CD14-positive monocyte (primary cell): ENCODE results near the gene GGT5. TPM values are rescaled to one million over a fixed set of nuclear protein-coding genes. Genes with fewer than 3 reads are reported as not detected.

Experiments used
- DNase-seq, 3 donors: peaks; one replicate each; pipeline ENCODE4 v3.0.0-alpha.2; 2011 to 2022
- H2AFZ ChIP-seq: 2 replicates; pipeline ENCODE4 v1.6.0; 2012; ENCODE audit warnings: mild to moderate bottlenecking, low read depth, low read length, inconsistent platforms; ENCODE audit not compliant: insufficient read depth, poor library complexity, severe bottlenecking
- H3K27ac ChIP-seq, 2 donors: 1 replicate in 1 of 2; 2 replicates in 1 of 2; pipeline ENCODE4 v1.5.1; 2012 to 2013; ENCODE audit warnings: low read length in 2 of 2, control low read depth in 1 of 2, inconsistent platforms in 1 of 2, low read depth in 1 of 2, mild to moderate bottlenecking in 1 of 2
- H3K27me3 ChIP-seq, 2 donors: one replicate each; pipeline versions ENCODE4 v1.6.0 to v1.6.1; 2011 to 2013; ENCODE audit warnings: low read length in 2 of 2; ENCODE audit not compliant: control insufficient read depth in 2 of 2, insufficient read depth in 2 of 2
- H3K36me3 ChIP-seq, 2 donors: replicated peaks in 1 of 2; 1 replicate in 1 of 2; 2 replicates in 1 of 2; pipeline versions ENCODE4 v1.5.1 to v1.6.1; 2012 to 2013; ENCODE audit warnings: low read length in 2 of 2, control low read depth in 1 of 2, inconsistent platforms in 1 of 2, mild to moderate bottlenecking in 1 of 2; ENCODE audit not compliant: insufficient read depth in 2 of 2, control insufficient read depth in 1 of 2
- H3K4me1 ChIP-seq, 2 donors: 1 replicate in 1 of 2; 2 replicates in 1 of 2; pipeline versions ENCODE4 v1.5.1 to v1.6.1; 2012 to 2013; ENCODE audit warnings: low read length in 2 of 2, control low read depth in 1 of 2, inconsistent platforms in 1 of 2, mild to moderate bottlenecking in 1 of 2, moderate library complexity in 1 of 2; ENCODE audit not compliant: insufficient read depth in 2 of 2, control insufficient read depth in 1 of 2
- H3K4me2 ChIP-seq: replicated peaks from 2 replicates; pipeline ENCODE3; 2012; ENCODE audit warnings: low read length, moderate library complexity, mild to moderate bottlenecking; ENCODE audit not compliant: poor library complexity, severe bottlenecking; ENCODE audit errors: extremely low read depth
- H3K4me3 ChIP-seq, 3 experiments: fragments of 200-600 bp in 1 of 3; sonication (generic) in 1 of 3; replicated peaks in 1 of 3; 1 replicate in 2 of 3; 2 replicates in 1 of 3; pipeline ENCODE4 v1.5.1; 2011 to 2013; ENCODE audit warnings: low read length in 3 of 3, mild to moderate bottlenecking in 3 of 3, control low read depth in 2 of 3, low read depth in 2 of 3, inconsistent platforms in 1 of 3, moderate library complexity in 1 of 3
- H3K79me2 ChIP-seq: 2 replicates; pipeline ENCODE4 v1.6.0; 2012; ENCODE audit warnings: mild to moderate bottlenecking, control low read depth, inconsistent platforms, low read length, moderate library complexity; ENCODE audit not compliant: insufficient read depth
- H3K9ac ChIP-seq: 2 replicates; pipeline ENCODE4 v1.6.0; 2017; ENCODE audit warnings: low read length, mild to moderate bottlenecking; ENCODE audit not compliant: insufficient read depth, poor library complexity, severe bottlenecking
- H3K9me3 ChIP-seq, 2 donors: replicated peaks in 1 of 2; 1 replicate in 1 of 2; 2 replicates in 1 of 2; pipeline versions ENCODE4 v1.5.1 to v1.6.1; 2012 to 2013; ENCODE audit warnings: low read length in 2 of 2, control low read depth in 1 of 2; ENCODE audit not compliant: control insufficient read depth in 1 of 2, insufficient read depth in 1 of 2
- H4K20me1 ChIP-seq: 2 replicates; pipeline ENCODE4 v1.6.0; 2012; ENCODE audit warnings: mild to moderate bottlenecking, low read length, control low read depth, moderate library complexity; ENCODE audit not compliant: insufficient read depth
- H3K27ac Mint-ChIP-seq, 7 donors: one replicate each; pipeline ENCODE4 v1.8.0; 2020; ENCODE audit warnings: mild to moderate bottlenecking in 7 of 7, mixed read lengths in 7 of 7, moderate library complexity in 6 of 7, inconsistent platforms in 2 of 7
- H3K27me3 Mint-ChIP-seq, 3 donors: one replicate each; pipeline ENCODE4 v1.8.0; 2021 to 2022; ENCODE audit warnings: low read depth in 3 of 3, mild to moderate bottlenecking in 3 of 3, mixed read lengths in 3 of 3, moderate library complexity in 3 of 3, inconsistent platforms in 1 of 3
- H3K36me3 Mint-ChIP-seq, 2 donors: one replicate each; pipeline ENCODE4 v1.8.0; 2020; ENCODE audit warnings: mixed read lengths in 2 of 2, inconsistent platforms in 1 of 2, mild to moderate bottlenecking in 1 of 2
- H3K4me1 Mint-ChIP-seq: one replicate; pipeline ENCODE4 v1.8.0; 2020; ENCODE audit warnings: mild to moderate bottlenecking, mixed read lengths
- H3K4me3 Mint-ChIP-seq, 2 donors: one replicate each; pipeline ENCODE4 v1.8.0; 2020; ENCODE audit warnings: mild to moderate bottlenecking in 2 of 2, mixed read lengths in 2 of 2, moderate library complexity in 1 of 2
- H3K9me3 Mint-ChIP-seq, 7 donors: one replicate each; pipeline ENCODE4 v1.8.0; 2020 to 2022; ENCODE audit warnings: mixed read lengths in 7 of 7, mild to moderate bottlenecking in 6 of 7, moderate library complexity in 6 of 7, inconsistent platforms in 2 of 7
- WGBS: methylation state at CpG from one replicate; pipeline ENCODE4 v1.1.5; 2013; ENCODE audit warnings: missing lambda C conversion rate; ENCODE audit not compliant: insufficient coverage; 5-methylcytosine and 5-hydroxymethylcytosine counted together
- intact Hi-C, 2 donors: fragments of 100-400 bp; cut with micrococcal nuclease; formaldehyde crosslinking; loops; one replicate each; pipeline versions ENCODE4 v1.15.0 to v1.15.1; 2023
- polyA plus RNA-seq, 3 donors: library from polyadenylated mRNA; depleted of rRNA in 1 of 3; unstranded in 2 of 3; stranded (reverse) in 1 of 3; fragments of 300-500 nt in 2 of 3; fragments of >200 nt in 1 of 3; fragmentation: Illumina TruSeq in 2 of 3; gene quantifications; 1 replicate in 2 of 3; 2 replicates in 1 of 3; pipeline ENCODE4 v1.2.3, GENCODE V29; 2012 to 2021
- TF ChIP-seq, protein P1 (sequence below): fragments of 200-600 bp; IDR thresholded peaks from one replicate; pipeline ENCODE4 v1.8.0; 2022; ENCODE audit warnings: antibody characterized with exemption, mild to moderate bottlenecking

Gene GGT5
- polyA plus RNA-seq, 3 donors, result 0.26 to 0.41 TPM; not detected in 1

DNA sequence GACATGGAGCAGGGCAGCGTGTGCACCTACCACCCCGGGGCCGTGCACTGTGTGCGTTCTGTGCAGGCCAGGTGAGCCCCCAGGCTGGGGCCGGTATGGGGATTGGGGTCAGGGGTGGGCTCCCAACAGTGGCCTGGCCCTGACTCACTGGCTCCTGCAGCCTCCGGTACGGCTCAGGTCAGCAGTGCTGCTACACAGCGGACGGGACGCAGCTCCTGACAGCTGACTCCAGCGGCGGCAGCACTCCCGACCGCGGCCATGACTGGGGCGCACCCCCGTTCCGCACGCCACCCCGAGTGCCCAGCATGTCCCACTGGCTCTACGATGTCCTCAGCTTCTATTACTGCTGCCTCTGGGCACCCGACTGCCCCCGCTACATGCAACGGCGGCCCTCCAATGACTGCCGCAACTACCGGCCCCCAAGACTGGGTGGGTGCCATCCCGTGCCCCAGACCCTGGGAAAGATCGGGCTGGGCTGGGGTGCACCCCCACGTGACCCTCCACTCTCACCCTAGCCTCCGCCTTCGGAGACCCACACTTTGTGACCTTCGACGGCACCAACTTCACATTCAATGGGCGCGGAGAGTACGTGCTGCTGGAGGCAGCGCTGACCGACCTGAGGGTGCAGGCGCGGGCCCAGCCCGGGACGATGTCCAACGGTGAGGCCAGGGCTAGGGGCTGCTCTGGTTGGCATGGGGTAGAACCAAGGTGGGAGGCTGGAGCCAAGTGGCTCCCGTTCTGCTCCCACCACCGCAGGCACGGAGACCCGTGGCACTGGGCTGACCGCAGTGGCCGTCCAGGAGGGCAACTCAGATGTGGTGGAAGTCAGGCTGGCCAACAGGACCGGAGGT lies 59.2 kb downstream of the GGT5 start:
- Histone ChIP-seq H3K36me3 (no peaks in the 10 kb centered on the region), H3K27ac (no peak overlapping the region), H3K9ac (no peak overlapping the region), H3K4me1 (peaks cover 4 to 7% of the 10 kb centered on the region in 2 donors), H3K4me2 (no peak overlapping the region), H3K27me3 (no peaks in the 10 kb centered on the region), H3K9me3 (no peaks in the 10 kb centered on the region), H4K20me1 (no peaks in the 10 kb centered on the region), H3K4me3 (no peak overlapping the region), H2AFZ (no peak overlapping the region), H3K79me2 (no peaks in the 10 kb centered on the region)
- no peak overlapping the region for H3K27ac Mint-ChIP-seq
- H3K4me3 Mint-ChIP-seq, result no peak overlapping the region
- peaks cover 2% of the 10 kb centered on the region for H3K4me1 Mint-ChIP-seq
- no peak for DNase-seq
- 97% methylated on average over 49 of the region's 51 CpGs for WGBS
- no peaks in the 10 kb centered on the region for H3K36me3 Mint-ChIP-seq
- TF ChIP-seq, protein P1, sequence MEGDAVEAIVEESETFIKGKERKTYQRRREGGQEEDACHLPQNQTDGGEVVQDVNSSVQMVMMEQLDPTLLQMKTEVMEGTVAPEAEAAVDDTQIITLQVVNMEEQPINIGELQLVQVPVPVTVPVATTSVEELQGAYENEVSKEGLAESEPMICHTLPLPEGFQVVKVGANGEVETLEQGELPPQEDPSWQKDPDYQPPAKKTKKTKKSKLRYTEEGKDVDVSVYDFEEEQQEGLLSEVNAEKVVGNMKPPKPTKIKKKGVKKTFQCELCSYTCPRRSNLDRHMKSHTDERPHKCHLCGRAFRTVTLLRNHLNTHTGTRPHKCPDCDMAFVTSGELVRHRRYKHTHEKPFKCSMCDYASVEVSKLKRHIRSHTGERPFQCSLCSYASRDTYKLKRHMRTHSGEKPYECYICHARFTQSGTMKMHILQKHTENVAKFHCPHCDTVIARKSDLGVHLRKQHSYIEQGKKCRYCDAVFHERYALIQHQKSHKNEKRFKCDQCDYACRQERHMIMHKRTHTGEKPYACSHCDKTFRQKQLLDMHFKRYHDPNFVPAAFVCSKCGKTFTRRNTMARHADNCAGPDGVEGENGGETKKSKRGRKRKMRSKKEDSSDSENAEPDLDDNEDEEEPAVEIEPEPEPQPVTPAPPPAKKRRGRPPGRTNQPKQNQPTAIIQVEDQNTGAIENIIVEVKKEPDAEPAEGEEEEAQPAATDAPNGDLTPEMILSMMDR, result no peak
- H3K27me3 Mint-ChIP-seq, result peaks cover 0 to 1% (median 0%) of the 10 kb centered on the region in 3 donors
- intact Hi-C loops, result loop anchor here in 1 of 2 donors (5.0 kb wide), 2 partner anchors 47 to 62 kb away; partner anchors contain the start of gene GGT5
- H3K9me3 Mint-ChIP-seq, result no peaks in the 10 kb centered on the region

DNA sequence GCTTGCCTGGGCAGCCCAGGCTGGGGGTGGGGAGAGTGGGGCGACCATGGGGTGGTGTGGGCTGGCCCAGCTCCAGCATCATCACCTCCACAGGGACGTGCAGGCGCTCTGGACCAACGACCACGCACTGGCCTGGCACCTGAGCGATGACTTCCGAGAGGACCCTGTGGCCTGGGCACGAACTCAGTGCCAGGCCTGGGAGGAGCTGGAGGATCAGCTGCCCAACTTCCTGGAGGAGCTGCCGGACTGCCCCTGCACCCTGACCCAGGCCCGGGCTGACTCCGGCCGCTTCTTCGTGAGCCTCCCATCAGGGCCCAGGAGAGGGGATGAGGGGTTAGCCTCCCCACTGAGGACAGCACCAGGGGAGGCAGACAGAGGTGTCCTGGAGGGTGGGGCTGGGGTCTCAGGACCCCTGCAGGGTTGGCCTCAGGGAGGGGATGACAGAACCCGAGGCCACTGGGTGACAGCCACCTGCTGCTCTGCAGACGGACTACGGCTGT lies 59.8 kb downstream of the GGT5 start:
- H3K27ac ChIP-seq, result no peak overlapping the region
- H3K4me2 ChIP-seq, result no peak overlapping the region
- Mint-ChIP-seq H3K27ac (no peak overlapping the region), H3K4me3 (no peak overlapping the region), H3K4me1 (peaks cover 2% of the 10 kb centered on the region), H3K36me3 (no peaks in the 10 kb centered on the region), H3K27me3 (peaks cover 0 to 1% (median 0%) of the 10 kb centered on the region in 3 donors), H3K9me3 (no peaks in the 10 kb centered on the region)
- 98% methylated on average over 10 of the region's 16 CpGs for WGBS
- peaks cover 4 to 6% of the 10 kb centered on the region in 2 donors for H3K4me1 ChIP-seq
- H3K4me3 ChIP-seq, result no peak overlapping the region
- H4K20me1 ChIP-seq, result no peaks in the 10 kb centered on the region
- H3K79me2 ChIP-seq, result no peaks in the 10 kb centered on the region
- TF ChIP-seq, protein P1, result no peak
- H3K9me3 ChIP-seq, result no peaks in the 10 kb centered on the region
- no peak overlapping the region for H3K9ac ChIP-seq
- H3K27me3 ChIP-seq, result no peaks in the 10 kb centered on the region
- H3K36me3 ChIP-seq, result no peaks in the 10 kb centered on the region
- H2AFZ ChIP-seq, result no peak overlapping the region
- intact Hi-C loops, result loop anchor here in 1 of 2 donors (5.0 kb wide), 2 partner anchors 47 to 62 kb away; partner anchors contain the start of gene GGT5
- no peak for DNase-seq
